ENCODE measurements around the gene ZNF318. TPM values are rescaled to one million over a fixed set of nuclear protein-coding genes. Genes with fewer than 3 reads are reported as not detected.
"Not testable (repeated sequence)": the region's sequence is repeated elsewhere in the genome, so short reads cannot be mapped to it uniquely, and the experiment has no call there.

ZNF318 gene
- total and polyA plus RNA-seq, 2 donors (not counting 3 experiments of a cell fraction or from before 2014, with no cell fraction given) = 7.1 to 13.6 TPM

DNA sequence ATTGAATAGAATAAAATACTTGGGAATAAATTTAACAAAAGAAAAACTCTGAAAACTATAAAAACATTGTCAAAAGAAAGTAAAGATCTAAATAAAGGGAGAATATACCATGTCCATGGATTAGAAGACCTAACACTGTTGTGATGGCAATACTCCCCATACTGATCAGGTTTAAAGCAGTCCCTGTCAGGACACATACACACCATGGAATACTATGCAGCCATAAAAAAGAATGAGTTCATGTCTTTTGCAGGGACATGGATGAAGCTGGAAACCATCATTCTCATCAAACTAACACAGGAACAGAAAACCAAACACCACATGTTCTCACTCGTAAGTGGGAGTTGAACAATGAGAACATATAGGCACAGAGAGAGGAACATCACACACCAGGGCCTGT, 41.3 kb upstream of the ZNF318 start:
- dilution Hi-C loops (cut with MboI; ENCODE audit: extremely low pct_ligation_motif_present, low sequenced_read_pairs); CTCF ChIA-PET; FAIRE-seq: not testable (repeated sequence)

DNA sequence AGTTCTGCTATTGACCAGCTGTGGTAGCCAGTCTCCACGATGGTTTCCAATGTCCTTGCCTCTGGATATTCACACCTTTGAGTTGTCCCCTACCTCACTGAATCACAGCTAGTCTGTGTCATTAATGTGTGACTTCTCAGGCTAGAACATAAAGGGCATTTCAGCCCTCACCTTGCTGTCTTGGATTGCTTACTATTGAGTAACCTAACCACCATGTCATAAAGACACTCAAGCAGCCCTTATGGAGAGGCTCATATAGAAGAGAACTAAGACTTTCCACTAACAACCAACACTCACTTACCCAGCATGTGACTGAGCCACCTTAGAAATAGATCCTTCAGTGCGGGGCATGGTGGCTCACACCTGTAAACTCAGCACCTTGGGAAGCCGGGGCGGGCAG, 38.8 kb upstream of the ZNF318 start:
- peaks cover 5 to 12% of the 10 kb centered on the region in 2 experiments for H3K27me3 ChIP-seq (ENCODE audit: control insufficient read depth in 2 of 2, insufficient read depth in 2 of 2, low read length in 2 of 2)
- no peak for FAIRE-seq
- H3K79me2 ChIP-seq (ENCODE audit: control insufficient read depth, insufficient read depth, low read length) = no peaks in the 10 kb centered on the region
- ChIA-PET CTCF (interaction anchor here (0.7 kb wide), 1 partner anchor 11 kb away, joined by 3 read pairs; no protein-coding TSS in a partner anchor), POLR2A (no interaction called here)
- H3K9me1 ChIP-seq (replicated peaks; ENCODE audit: control insufficient read depth, extremely low read depth, insufficient read depth, low read length) = no peaks in the 10 kb centered on the region
- no peak overlapping the region for H2AFZ ChIP-seq (ENCODE audit: low read depth, low read length)
- H3K4me1 ChIP-seq (ENCODE audit: control insufficient read depth, extremely low read depth, insufficient read depth, low read length) = no peaks in the 10 kb centered on the region
- no TSS peak for BruUV-seq (replicated peaks)
- no peaks in the 10 kb centered on the region for H3K36me3 ChIP-seq (ENCODE audit: control insufficient read depth in 2 of 2, extremely low read depth in 1 of 2, insufficient read depth in 2 of 2, low read length in 2 of 2)
- no peak overlapping the region for H3K4me2 ChIP-seq (ENCODE audit: insufficient read depth, low read length)
- intact Hi-C loops (cut with micrococcal nuclease) (no loop called here), dilution Hi-C loops (cut with MboI; ENCODE audit: extremely low pct_ligation_motif_present, low sequenced_read_pairs) (no loop called here)
- H3K9ac ChIP-seq (replicated peaks; ENCODE audit: extremely low read depth, insufficient read depth, low read length) = no peak overlapping the region
- no peak overlapping the region for H3K27ac ChIP-seq (ENCODE audit: insufficient read depth, low read depth, low read length)
- TF ChIP-seq POLR2AphosphoS5 (IDR thresholded peaks at IDR 0.05; ENCODE audit: insufficient read depth, low read depth, low read length) = no peak
- TF ChIP-seq POLR2A (IDR thresholded peaks at IDR 0.05; ENCODE audit: low read depth, low read length) = no peak
- TF ChIP-seq, protein P1, sequence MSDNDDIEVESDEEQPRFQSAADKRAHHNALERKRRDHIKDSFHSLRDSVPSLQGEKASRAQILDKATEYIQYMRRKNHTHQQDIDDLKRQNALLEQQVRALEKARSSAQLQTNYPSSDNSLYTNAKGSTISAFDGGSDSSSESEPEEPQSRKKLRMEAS (IDR thresholded peaks at IDR 0.05; ENCODE audit: insufficient read depth, insufficient read length) = no peak
- no peak for TF ChIP-seq MYC (IDR thresholded peaks at IDR 0.05; ENCODE audit: low read depth, low read length)
- TF ChIP-seq, protein P2, sequence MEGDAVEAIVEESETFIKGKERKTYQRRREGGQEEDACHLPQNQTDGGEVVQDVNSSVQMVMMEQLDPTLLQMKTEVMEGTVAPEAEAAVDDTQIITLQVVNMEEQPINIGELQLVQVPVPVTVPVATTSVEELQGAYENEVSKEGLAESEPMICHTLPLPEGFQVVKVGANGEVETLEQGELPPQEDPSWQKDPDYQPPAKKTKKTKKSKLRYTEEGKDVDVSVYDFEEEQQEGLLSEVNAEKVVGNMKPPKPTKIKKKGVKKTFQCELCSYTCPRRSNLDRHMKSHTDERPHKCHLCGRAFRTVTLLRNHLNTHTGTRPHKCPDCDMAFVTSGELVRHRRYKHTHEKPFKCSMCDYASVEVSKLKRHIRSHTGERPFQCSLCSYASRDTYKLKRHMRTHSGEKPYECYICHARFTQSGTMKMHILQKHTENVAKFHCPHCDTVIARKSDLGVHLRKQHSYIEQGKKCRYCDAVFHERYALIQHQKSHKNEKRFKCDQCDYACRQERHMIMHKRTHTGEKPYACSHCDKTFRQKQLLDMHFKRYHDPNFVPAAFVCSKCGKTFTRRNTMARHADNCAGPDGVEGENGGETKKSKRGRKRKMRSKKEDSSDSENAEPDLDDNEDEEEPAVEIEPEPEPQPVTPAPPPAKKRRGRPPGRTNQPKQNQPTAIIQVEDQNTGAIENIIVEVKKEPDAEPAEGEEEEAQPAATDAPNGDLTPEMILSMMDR (IDR thresholded peaks at IDR 0.05; ENCODE audit: extremely low read depth in 1 of 2, insufficient read depth in 1 of 2, low read depth in 1 of 2, low read length in 2 of 2) = no peak
- TF ChIP-seq JUN (IDR thresholded peaks at IDR 0.05; ENCODE audit: borderline replicate concordance, insufficient read depth, insufficient read length, low read depth) = no peak
- TF ChIP-seq FOS (IDR thresholded peaks at IDR 0.05; ENCODE audit: borderline replicate concordance, insufficient read depth, low read length) = no peak
- no peak for TF ChIP-seq EZH2 (IDR thresholded peaks at IDR 0.05; ENCODE audit: borderline replicate concordance, low read depth, low read length, severe bottlenecking)
- TF ChIP-seq GATA2 (IDR thresholded peaks at IDR 0.05; ENCODE audit: insufficient read depth, insufficient read length, low read depth, low read length) = no peak
- H3K9me3 ChIP-seq (replicated peaks; ENCODE audit: control insufficient read depth, insufficient read depth, low read length) = no peaks in the 10 kb centered on the region
- no peak for DNase-seq (ENCODE audit: low read depth, low spot score)
- H3K4me3 ChIP-seq (replicated peaks in 1 of 3; ENCODE audit: insufficient read depth in 1 of 3, low read depth in 1 of 3, low read length in 3 of 3) = no peak overlapping the region
- H4K20me1 ChIP-seq (replicated peaks; ENCODE audit: control insufficient read depth, extremely low read depth, insufficient read depth, low read length) = no peaks in the 10 kb centered on the region

More for the DNA sequence above, 41.3 kb upstream of the ZNF318 start:
- H3K4me1 ChIP-seq (ENCODE audit: control insufficient read depth, extremely low read depth, insufficient read depth, low read length); intact Hi-C loops (cut with micrococcal nuclease); H4K20me1 ChIP-seq (replicated peaks; ENCODE audit: control insufficient read depth, extremely low read depth, insufficient read depth, low read length); H3K27me3 ChIP-seq (ENCODE audit: control insufficient read depth in 2 of 2, insufficient read depth in 2 of 2, low read length in 2 of 2); H3K4me3 ChIP-seq (replicated peaks in 1 of 3; ENCODE audit: insufficient read depth in 1 of 3, low read depth in 1 of 3, low read length in 3 of 3); H3K79me2 ChIP-seq (ENCODE audit: control insufficient read depth, insufficient read depth, low read length); H3K9ac ChIP-seq (replicated peaks; ENCODE audit: extremely low read depth, insufficient read depth, low read length); DNase-seq (ENCODE audit: low read depth, low spot score); H3K27ac ChIP-seq (ENCODE audit: insufficient read depth, low read depth, low read length); H3K36me3 ChIP-seq (ENCODE audit: control insufficient read depth in 2 of 2, extremely low read depth in 1 of 2, insufficient read depth in 2 of 2, low read length in 2 of 2); BruUV-seq (replicated peaks); H3K9me3 ChIP-seq (replicated peaks; ENCODE audit: control insufficient read depth, insufficient read depth, low read length); POLR2A ChIA-PET; H2AFZ ChIP-seq (ENCODE audit: low read depth, low read length); H3K9me1 ChIP-seq (replicated peaks; ENCODE audit: control insufficient read depth, extremely low read depth, insufficient read depth, low read length); H3K4me2 ChIP-seq (ENCODE audit: insufficient read depth, low read length): not testable (repeated sequence)
